ENCODE results near the gene COL8A1. TPM values are rescaled to one million over a fixed set of nuclear protein-coding genes. Genes with fewer than 3 reads are reported as not detected.
A peak's percentile ranks its signal among the peaks of the same experiment; 100 is the strongest.

Gene COL8A1
- total RNA-seq, 2 experiments from 2014 or later, result not detected

DNA sequence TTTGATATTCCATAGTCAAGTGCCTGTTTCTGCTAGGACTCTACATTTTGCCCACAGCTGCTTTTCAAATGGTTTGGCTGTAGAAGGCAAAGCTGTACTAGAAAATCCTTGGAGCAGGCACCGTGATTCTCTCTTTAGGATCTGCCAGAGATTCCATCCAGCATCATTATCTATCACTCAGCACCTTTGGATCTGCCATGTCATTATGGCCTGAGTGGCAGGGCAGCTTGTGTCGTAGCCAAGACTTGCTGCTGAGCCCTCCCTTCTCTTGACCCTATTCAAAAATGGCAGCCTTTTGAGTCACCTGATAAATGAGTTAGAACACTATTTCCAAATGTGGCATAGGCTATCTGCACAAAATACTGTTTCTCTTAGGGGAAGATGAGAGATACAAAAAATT lies 171.2 kb downstream of the COL8A1 start:
- no peaks in the 10 kb centered on the region for H3K27me3 Mint-ChIP-seq
- ATAC-seq (ENCODE audit: poor library complexity) (no peak), DNase-seq (no peak)
- H3K27ac Mint-ChIP-seq, result no peak overlapping the region
- no peaks in the 10 kb centered on the region for H3K4me1 Mint-ChIP-seq (ENCODE audit: low read depth)
- peaks cover 6% of the 10 kb centered on the region for H3K36me3 Mint-ChIP-seq (ENCODE audit: low read depth)
- Histone ChIP-seq H3K27me3 (ENCODE audit: control insufficient read depth in 1 of 2, insufficient read depth in 2 of 2, low read length in 2 of 2) (no peaks in the 10 kb centered on the region), H3K9me3 (ENCODE audit: control insufficient read depth in 1 of 2, insufficient read depth in 1 of 2, low read length in 2 of 2) (peaks cover 8% of the 10 kb centered on the region in 2 experiments), H3K27ac (ENCODE audit: low read depth in 1 of 2, low read length in 2 of 2) (no peak overlapping the region), H3K36me3 (ENCODE audit: insufficient read depth, low read length) (no peaks in the 10 kb centered on the region), H3K4me1 (ENCODE audit: insufficient read depth, low read length) (no peaks in the 10 kb centered on the region), H3K4me3 (ENCODE audit: low read length) (no peak overlapping the region)
- CTCF ChIA-PET, result no interaction called here
- POLR2A ChIA-PET, result no interaction called here
- intact Hi-C loops (cut with DNase I, micrococcal nuclease), result loop anchor here in 1 of 2 experiments (5.0 kb wide), 1 partner anchor 992 kb away; no protein-coding TSS in a partner anchor
- TF ChIP-seq, protein P1, sequence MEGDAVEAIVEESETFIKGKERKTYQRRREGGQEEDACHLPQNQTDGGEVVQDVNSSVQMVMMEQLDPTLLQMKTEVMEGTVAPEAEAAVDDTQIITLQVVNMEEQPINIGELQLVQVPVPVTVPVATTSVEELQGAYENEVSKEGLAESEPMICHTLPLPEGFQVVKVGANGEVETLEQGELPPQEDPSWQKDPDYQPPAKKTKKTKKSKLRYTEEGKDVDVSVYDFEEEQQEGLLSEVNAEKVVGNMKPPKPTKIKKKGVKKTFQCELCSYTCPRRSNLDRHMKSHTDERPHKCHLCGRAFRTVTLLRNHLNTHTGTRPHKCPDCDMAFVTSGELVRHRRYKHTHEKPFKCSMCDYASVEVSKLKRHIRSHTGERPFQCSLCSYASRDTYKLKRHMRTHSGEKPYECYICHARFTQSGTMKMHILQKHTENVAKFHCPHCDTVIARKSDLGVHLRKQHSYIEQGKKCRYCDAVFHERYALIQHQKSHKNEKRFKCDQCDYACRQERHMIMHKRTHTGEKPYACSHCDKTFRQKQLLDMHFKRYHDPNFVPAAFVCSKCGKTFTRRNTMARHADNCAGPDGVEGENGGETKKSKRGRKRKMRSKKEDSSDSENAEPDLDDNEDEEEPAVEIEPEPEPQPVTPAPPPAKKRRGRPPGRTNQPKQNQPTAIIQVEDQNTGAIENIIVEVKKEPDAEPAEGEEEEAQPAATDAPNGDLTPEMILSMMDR (IDR thresholded peaks at IDR 0.05), result no peak
- H3K4me3 Mint-ChIP-seq, result no peak overlapping the region
- peaks cover 5% of the 10 kb centered on the region for H3K9me3 Mint-ChIP-seq

DNA sequence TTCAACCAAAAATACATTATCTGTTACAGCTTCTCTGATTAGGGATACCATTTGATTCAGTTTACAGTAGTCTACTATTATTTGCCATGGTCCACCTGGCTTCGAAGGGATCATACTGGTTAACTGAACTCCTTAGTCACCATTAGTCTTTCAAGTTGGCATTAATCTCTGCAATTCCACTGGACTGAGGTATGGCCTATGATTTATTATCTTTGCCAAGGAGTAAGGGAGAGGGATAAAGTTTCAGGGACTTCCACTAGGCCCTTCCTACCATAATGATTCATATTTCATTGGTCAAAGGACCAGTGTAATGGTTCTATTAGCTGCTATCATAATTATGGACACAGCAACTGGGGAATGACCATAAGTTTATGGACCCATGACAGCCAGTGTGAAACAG lies 172.0 kb downstream of the COL8A1 start:
- H3K4me1 Mint-ChIP-seq (ENCODE audit: low read depth), result no peaks in the 10 kb centered on the region
- peaks cover 5% of the 10 kb centered on the region for H3K9me3 Mint-ChIP-seq
- TF ChIP-seq, protein P1 (IDR thresholded peaks at IDR 0.05), result no peak
- Histone ChIP-seq H3K36me3 (ENCODE audit: insufficient read depth, low read length) (no peaks in the 10 kb centered on the region), H3K27me3 (ENCODE audit: control insufficient read depth in 1 of 2, insufficient read depth in 2 of 2, low read length in 2 of 2) (no peaks in the 10 kb centered on the region), H3K27ac (ENCODE audit: low read depth in 1 of 2, low read length in 2 of 2) (no peak overlapping the region), H3K4me3 (ENCODE audit: low read length) (no peak overlapping the region), H3K9me3 (ENCODE audit: control insufficient read depth in 1 of 2, insufficient read depth in 1 of 2, low read length in 2 of 2) (no peaks in the 10 kb centered on the region), H3K4me1 (ENCODE audit: insufficient read depth, low read length) (no peaks in the 10 kb centered on the region)
- no peak overlapping the region for H3K27ac Mint-ChIP-seq
- H3K4me3 Mint-ChIP-seq, result no peak overlapping the region
- H3K36me3 Mint-ChIP-seq (ENCODE audit: low read depth), result peaks cover 4% of the 10 kb centered on the region
- H3K27me3 Mint-ChIP-seq, result no peaks in the 10 kb centered on the region
- POLR2A ChIA-PET, result no interaction called here
- ATAC-seq (ENCODE audit: poor library complexity) (no peak), DNase-seq (no peak)
- CTCF ChIA-PET, result no interaction called here
- intact Hi-C loops (cut with DNase I, micrococcal nuclease), result loop anchor here in 1 of 2 experiments (10.0 kb wide), 2 partner anchors 594 to 1216 kb away; partner anchors contain the start of genes CPOX, LNP1 and TOMM70

DNA sequence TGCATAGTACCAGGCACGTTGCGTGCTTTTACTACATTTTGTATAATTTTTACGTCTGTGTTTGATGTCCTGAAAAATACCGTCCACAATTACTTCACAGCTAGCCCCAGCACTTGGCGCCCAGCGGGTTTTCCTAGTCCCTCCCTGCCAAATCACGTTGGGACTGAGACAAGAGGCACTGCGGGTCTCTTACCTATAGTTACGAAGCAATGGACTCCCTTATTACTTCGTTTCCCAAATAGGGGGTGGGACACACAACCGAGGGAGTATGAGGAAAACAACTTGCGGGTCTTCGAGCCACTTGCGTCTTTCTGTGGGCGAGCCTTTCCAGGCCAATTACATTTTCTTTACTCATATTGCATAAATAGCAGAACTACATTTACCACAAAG lies 178.6 kb downstream of the COL8A1 start:
- Histone ChIP-seq H3K4me3 (ENCODE audit: low read length) (peak overlapping the region; percentile 71), H3K27ac (ENCODE audit: low read depth in 1 of 2, low read length in 2 of 2) (peak overlapping the region; percentile 76 to 86), H3K36me3 (ENCODE audit: insufficient read depth, low read length) (no peaks in the 10 kb centered on the region), H3K27me3 (ENCODE audit: control insufficient read depth in 1 of 2, insufficient read depth in 2 of 2, low read length in 2 of 2) (no peaks in the 10 kb centered on the region), H3K9me3 (ENCODE audit: control insufficient read depth in 1 of 2, insufficient read depth in 1 of 2, low read length in 2 of 2) (no peaks in the 10 kb centered on the region), H3K4me1 (ENCODE audit: insufficient read depth, low read length) (peaks cover 15% of the 10 kb centered on the region)
- H3K4me1 Mint-ChIP-seq (ENCODE audit: low read depth), result peaks cover 48% of the 10 kb centered on the region
- intact Hi-C loops (cut with DNase I, micrococcal nuclease), result loop anchor here (1.0 to 10.0 kb wide), 10 partner anchors 55 to 1295 kb away; partner anchors contain the start of genes CLDND1 (in 2 of the 2), DCBLD2 (in 2 of the 2), LNP1 (in 2 of the 2) and TOMM70 (in 2 of the 2)
- ChIA-PET CTCF (interaction anchor here (1.4 to 2.4 kb wide), 3 partner anchors 9 to 252 kb away, joined by 4 to 11 read pairs (median 6); no protein-coding TSS in a partner anchor), POLR2A (interaction anchor here (0.9 to 1.7 kb wide), 10 partner anchors 9 to 1860 kb away, joined by 3 to 21 read pairs (median 4); partner anchors contain the start of genes CPOX, DCBLD2, LNP1 and TBC1D23)
- peaks cover 21% of the 10 kb centered on the region for H3K36me3 Mint-ChIP-seq (ENCODE audit: low read depth)
- no peak for ATAC-seq (ENCODE audit: poor library complexity)
- peak overlapping the region; percentile 100 for H3K27ac Mint-ChIP-seq
- DNase-seq, result peak in 3 of 14 experiments; percentile 0 to 30 (median 7)
- TF ChIP-seq, protein P1 (IDR thresholded peaks at IDR 0.05), result no peak
- no peaks in the 10 kb centered on the region for H3K27me3 Mint-ChIP-seq
- peak overlapping the region; percentile 97 for H3K4me3 Mint-ChIP-seq
- no peaks in the 10 kb centered on the region for H3K9me3 Mint-ChIP-seq

All from CD4-positive, alpha-beta T cell (primary cell).